PC-3 (cell line): ENCODE results near the gene TAAR6.

ENCODE experiments used
- CTCF ChIP-seq: fragments of 300-600 bp; sonication (generic); conservative IDR thresholded peaks from 2 replicates; pipeline ENCODE4 v1.5.1; 2017; ENCODE audit warnings: antibody characterized with exemption, low read depth, mild to moderate bottlenecking, low read length
- EZH2 ChIP-seq: fragments of 300-600 bp; sonication (generic); IDR thresholded peaks from one replicate; pipeline ENCODE4 v1.6.1; 2017; ENCODE audit warnings: antibody characterized with exemption, mild to moderate bottlenecking, low read length; ENCODE audit not compliant: unreplicated experiment
- EZH2phosphoT487 ChIP-seq: fragments of 300-600 bp; sonication (generic); IDR thresholded peaks from 2 replicates; pipeline ENCODE4 v1.6.1; 2018; ENCODE audit warnings: mild to moderate bottlenecking, antibody characterized with exemption, low read length, borderline replicate concordance

- TF ChIP-seq CTCF, result no peak
- no peak for TF ChIP-seq EZH2phosphoT487
- no peak for TF ChIP-seq EZH2
Measured at GRCh38 chr6:132568611-132569010, 1.5 kb upstream of the TAAR6 start.
